SH-SY5Y (cell line): ENCODE measurements around the gene GPR141.

ENCODE experiments used
- GATA2 ChIP-seq: IDR thresholded peaks from 2 replicates; pipeline ENCODE4 v1.6.1; 2011; ENCODE audit warnings: mild to moderate bottlenecking, low read depth, low read length
- GATA3 ChIP-seq: IDR thresholded peaks from 2 replicates; pipeline ENCODE4 v1.6.1; 2011; ENCODE audit warnings: low read depth, mild to moderate bottlenecking, low read length, moderate library complexity

- no peak for TF ChIP-seq GATA2
- no peak for TF ChIP-seq GATA3
Observed at GRCh38 chr7:37726016-37726415, 42.5 kb downstream of the GPR141 start.
